HG02642 (cell line): ENCODE results near the gene RHEX.

Source experiments
- ATAC-seq: cut with Tn5 transposase; IDR thresholded peaks from one replicate; pipeline ENCODE4 v1.9.1; 2021; ENCODE audit warnings: mild to moderate bottlenecking; ENCODE audit not compliant: unreplicated experiment, poor library complexity

The RHEX gene

DNA sequence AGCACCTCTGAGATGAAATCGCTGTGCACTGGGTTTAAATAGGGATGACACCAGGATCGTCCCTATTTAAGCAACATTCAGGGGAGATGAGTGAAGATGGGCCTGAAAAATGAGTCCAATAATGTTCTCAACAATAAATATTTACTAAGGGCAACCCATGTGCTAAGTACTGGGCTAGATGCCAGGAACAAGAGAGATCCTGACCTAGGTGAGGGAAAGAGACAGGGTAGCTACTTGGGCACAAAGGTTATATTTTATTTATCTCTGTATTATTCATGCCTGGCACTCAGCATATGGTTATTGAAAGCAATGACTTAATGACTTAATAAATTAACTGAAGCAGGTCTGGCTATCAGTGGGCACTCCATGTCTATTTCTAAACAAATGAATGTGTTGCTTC lies 91.6 kb downstream of the RHEX start:
- ATAC-seq = no peak

- ATAC-seq = no peak
These were observed 92.9 kb downstream of the RHEX start for GRCh38 chr1:206145771-206146290.
